Rectal smooth muscle tissue (tissue), 1 donor: Measurements from ENCODE around the gene BABAM1.

Experiments used
- H3K27ac ChIP-seq: one replicate; pipeline ENCODE4 v1.7.0; 2013; ENCODE audit warnings: low read depth, low read length, inconsistent platforms
- H3K27me3 ChIP-seq: one replicate; pipeline ENCODE4 v1.7.0; 2013; ENCODE audit warnings: low read length; ENCODE audit not compliant: control insufficient read depth, insufficient read depth
- H3K36me3 ChIP-seq: one replicate; pipeline ENCODE4 v1.7.0; 2013; ENCODE audit warnings: low read length; ENCODE audit not compliant: control insufficient read depth, insufficient read depth
- H3K4me1 ChIP-seq: one replicate; pipeline ENCODE4 v1.7.0; 2013; ENCODE audit warnings: low read length; ENCODE audit not compliant: control insufficient read depth, insufficient read depth
- H3K4me3 ChIP-seq: one replicate; pipeline ENCODE4 v1.7.0; 2013; ENCODE audit warnings: low read length
- H3K9ac ChIP-seq: one replicate; pipeline ENCODE4 v1.7.0; 2013; ENCODE audit warnings: low read length

The BABAM1 gene

DNA sequence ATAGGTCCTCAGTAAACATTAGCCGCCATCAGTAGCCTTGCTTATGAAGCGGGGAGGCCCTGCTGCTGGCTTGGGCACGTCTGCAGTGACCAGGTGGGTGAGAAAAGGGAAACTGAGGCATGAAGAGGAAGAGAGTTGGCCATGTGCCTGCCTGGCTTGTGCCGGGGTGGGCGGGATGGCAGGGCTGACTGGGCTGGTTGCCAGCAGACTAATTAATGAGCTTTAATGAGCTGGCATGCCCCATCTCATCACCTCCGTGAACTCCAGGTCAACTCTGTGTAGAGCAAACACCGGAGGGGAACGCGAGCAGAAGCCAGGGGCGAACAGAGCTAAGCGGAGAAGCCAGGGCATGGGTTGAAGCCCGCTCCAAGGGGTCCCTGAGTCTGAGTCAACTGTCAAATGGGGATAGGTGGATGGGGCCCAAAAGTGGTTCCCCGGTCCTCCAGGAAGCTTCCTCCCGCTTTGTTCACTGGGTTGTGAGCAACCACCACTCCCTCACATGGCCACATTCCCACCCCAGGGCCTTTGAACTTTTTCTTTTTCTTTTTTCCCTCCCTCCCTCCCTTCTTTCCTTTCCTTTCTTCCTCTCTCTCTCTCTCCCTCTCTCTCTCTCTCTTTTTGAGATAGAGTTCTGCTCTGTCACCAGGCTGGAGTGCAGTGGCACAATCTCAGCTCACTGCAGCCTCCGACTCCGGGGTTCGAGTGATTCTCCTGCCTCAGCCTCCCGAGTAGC, 30.3 kb upstream of the BABAM1 start:
- no peak overlapping the region for H3K27ac ChIP-seq
- peaks cover 6% of the 10 kb centered on the region for H3K4me1 ChIP-seq
- H3K4me3 ChIP-seq: no peak overlapping the region
- H3K9ac ChIP-seq: no peak overlapping the region
- peaks cover 11% of the 10 kb centered on the region for H3K36me3 ChIP-seq
- no peaks in the 10 kb centered on the region for H3K27me3 ChIP-seq

- peaks cover 6% of the 10 kb centered on the region for H3K4me1 ChIP-seq
- no peak overlapping the region for H3K27ac ChIP-seq
- no peak overlapping the region for H3K9ac ChIP-seq
- no peak overlapping the region for H3K4me3 ChIP-seq
- H3K36me3 ChIP-seq: peaks cover 8% of the 10 kb centered on the region
- H3K27me3 ChIP-seq: no peaks in the 10 kb centered on the region
Observed at GRCh38 chr19:17237747-17238706, 29.2 kb upstream of the BABAM1 start.

GRCh38 chr19:17240062-17240752, 27.0 kb upstream of the BABAM1 start:
- Histone ChIP-seq H3K36me3 (peaks cover 8% of the 10 kb centered on the region), H3K4me3 (no peak overlapping the region), H3K9ac (no peak overlapping the region), H3K27me3 (no peaks in the 10 kb centered on the region), H3K4me1 (peaks cover under 1% of the 10 kb centered on the region), H3K27ac (no peak overlapping the region)

DNA sequence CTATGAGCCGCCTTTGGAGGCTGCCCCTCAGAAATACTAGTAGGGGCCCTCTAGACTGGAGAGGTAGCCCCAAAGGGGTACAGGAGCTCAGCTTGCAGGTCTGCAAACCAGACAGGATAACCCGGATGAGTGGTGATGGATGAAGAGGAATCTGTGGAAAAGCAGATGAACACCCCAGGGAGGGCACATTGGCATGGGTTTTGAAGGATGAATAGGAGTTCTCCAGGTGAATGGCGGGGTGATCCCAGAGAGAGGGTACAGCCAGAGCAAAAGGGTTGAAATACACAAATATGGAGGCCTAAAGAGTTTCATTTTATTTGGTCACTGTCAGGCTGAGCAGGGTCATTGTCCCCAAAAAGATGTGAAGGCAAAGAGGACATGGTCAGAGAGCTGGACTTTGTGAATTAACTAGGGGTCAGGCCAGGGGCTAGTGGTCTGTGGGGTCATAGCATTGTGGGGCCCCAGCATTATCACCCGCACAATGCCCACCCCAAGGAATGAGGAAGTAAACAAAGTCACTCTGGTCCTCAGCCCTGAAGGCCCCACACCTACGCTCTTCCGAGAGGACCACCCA, 26.3 kb upstream of the BABAM1 start:
- H3K4me1 ChIP-seq: no peaks in the 10 kb centered on the region
- peaks cover 8% of the 10 kb centered on the region for H3K36me3 ChIP-seq
- no peak overlapping the region for H3K4me3 ChIP-seq
- H3K27me3 ChIP-seq: no peaks in the 10 kb centered on the region
- no peak overlapping the region for H3K27ac ChIP-seq
- H3K9ac ChIP-seq: no peak overlapping the region

DNA sequence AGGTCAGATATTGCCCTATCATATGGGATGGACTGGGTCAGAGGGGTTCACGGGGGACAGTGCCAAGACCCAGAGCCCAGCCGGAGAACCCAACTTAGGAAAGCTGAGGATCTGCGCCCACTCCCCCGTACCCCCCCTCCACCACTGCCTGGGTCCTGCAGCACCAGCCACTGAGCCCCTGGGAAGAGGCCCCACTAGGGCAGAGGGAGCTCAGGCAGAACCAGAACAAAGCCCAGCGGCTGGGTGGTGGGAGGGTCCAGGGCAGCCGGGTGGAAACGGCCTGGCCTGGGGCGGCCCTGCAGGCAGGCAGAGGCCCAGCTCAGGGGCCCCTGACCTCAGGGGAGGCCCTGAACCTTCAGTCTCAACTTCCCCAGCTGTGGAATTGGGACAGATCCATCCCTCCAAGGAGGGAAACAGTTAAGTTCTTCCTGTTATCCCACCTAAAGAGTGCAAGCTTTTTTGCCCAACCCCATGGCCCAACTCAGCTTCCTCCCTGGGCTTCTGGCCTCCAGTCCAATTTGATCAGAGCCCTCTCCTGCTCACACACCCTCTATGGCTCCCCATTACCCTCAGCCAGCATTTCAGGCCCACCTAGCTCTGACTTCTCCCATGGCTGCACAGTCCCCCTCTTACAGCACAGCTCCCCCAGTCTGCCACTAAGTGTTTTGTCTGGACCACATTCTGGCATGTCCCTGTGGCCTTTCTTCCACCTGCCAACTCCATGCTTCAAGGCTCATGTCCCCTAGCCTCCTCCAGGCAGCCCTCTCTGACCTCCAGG, 24.6 kb upstream of the BABAM1 start:
- H3K9ac ChIP-seq: no peak overlapping the region
- peak overlapping the region; percentile 91 for H3K4me3 ChIP-seq
- H3K27me3 ChIP-seq: no peaks in the 10 kb centered on the region
- no peak overlapping the region for H3K27ac ChIP-seq
- H3K4me1 ChIP-seq: peaks cover 2% of the 10 kb centered on the region
- H3K36me3 ChIP-seq: peaks cover 8% of the 10 kb centered on the region

- H3K27me3 ChIP-seq: no peaks in the 10 kb centered on the region
- H3K9ac ChIP-seq: no peak overlapping the region
- peak overlapping the region; percentile 74 for H3K27ac ChIP-seq
- H3K4me3 ChIP-seq: peak overlapping the region; percentile 91
- H3K36me3 ChIP-seq: peaks cover 3% of the 10 kb centered on the region
- H3K4me1 ChIP-seq: peaks cover 2% of the 10 kb centered on the region
Observed at GRCh38 chr19:17243211-17243829, 23.9 kb upstream of the BABAM1 start.

DNA sequence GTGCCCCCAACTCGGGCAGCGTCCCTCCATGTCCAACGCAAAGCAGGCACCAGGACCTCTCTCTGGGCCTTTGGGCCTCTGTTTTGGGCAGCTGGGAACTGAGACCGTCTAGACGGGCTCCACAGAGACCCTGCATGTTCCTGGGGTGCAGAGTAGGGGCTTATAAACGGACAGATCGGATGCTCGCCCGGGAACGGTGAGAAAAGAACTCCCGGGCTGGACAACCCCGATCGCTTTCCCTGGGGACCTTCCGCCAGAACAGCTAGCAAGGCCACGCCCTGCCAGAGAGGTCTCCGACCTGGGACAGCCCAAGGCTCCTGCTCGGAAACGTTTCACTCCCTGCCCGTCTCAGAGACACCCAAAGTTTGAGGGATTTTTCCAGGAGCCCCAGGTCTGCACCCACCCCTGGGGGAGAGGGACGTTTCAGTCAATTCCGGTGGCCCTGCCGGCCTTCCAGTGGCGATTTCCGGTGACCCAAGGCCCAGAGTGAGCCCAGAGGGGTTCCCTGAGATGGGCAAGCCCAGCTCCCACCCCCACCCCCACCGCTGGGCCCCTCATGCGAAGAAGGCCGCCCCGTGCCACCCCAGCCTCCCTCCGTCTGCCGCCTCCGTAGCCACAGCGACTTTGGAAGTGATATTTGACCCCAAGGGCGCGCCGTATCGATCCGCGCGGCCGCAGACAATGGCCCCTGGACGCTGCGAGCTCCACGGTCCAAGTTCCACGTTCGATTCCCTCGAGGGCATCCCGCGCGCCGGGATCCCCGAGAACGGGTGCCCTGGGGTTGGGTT, 23.2 kb upstream of the BABAM1 start:
- Histone ChIP-seq H3K4me3 (peak overlapping the region; percentile 91), H3K4me1 (peaks cover 2% of the 10 kb centered on the region), H3K36me3 (no peaks in the 10 kb centered on the region), H3K9ac (peak overlapping the region; percentile 13), H3K27ac (peak overlapping the region; percentile 74), H3K27me3 (no peaks in the 10 kb centered on the region)

GRCh38 chr19:17244618-17245534, 22.4 kb upstream of the BABAM1 start:
- H3K4me1 ChIP-seq: peaks cover 2% of the 10 kb centered on the region
- peak overlapping the region; percentile 91 for H3K4me3 ChIP-seq
- peak overlapping the region; percentile 13 for H3K9ac ChIP-seq
- H3K36me3 ChIP-seq: no peaks in the 10 kb centered on the region
- H3K27ac ChIP-seq: peak overlapping the region; percentile 74
- H3K27me3 ChIP-seq: no peaks in the 10 kb centered on the region

DNA sequence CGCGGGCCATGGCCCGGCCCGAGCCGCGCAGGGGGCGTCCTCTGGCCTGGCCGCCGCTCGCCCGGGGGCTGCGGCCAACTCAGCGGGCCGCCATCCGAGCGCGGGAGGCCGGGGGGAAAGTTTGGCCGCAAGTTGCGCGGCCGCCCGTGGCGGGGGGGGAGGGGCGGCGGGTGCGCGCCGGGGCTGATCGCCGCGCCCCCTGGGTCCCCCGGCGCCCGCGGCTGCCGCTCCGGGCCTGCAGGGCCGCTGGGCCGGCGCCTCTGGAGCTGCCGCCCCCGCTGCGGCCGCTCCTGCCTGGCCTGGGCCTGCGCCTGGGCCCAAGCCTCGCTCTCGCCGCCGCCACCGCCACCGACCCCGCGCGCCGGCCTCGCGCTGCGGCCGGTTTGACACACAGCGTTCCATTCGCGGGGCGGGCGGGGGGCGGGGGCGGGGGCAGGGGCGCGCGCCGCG, 21.7 kb upstream of the BABAM1 start, which contains the start of gene NR2F6:
Gene NR2F6 (minus strand): TSS at position 385 of the 450 bp plus-strand sequence. CDS start 699 bp downstream, outside the sequence.
- H3K36me3 ChIP-seq: no peaks in the 10 kb centered on the region
- H3K9ac ChIP-seq: peak within 1 kb of the TSS; percentile 28
- no peaks in the 10 kb centered on the region for H3K27me3 ChIP-seq
- H3K27ac ChIP-seq: peak within 1 kb of the TSS; percentile 88
- H3K4me3 ChIP-seq: peak within 1 kb of the TSS; percentile 91
- H3K4me1 ChIP-seq: peaks cover 2% of the 10 kb centered on the region
